Left ventricle myocardium inferior (tissue), 1 donor: ENCODE results near the gene NT5C. TPM values are rescaled to one million over a fixed set of nuclear protein-coding genes. Genes with fewer than 3 reads are reported as not detected.

ENCODE experiments used
- DNase-seq: peaks from one replicate; pipeline ENCODE4 v3.0.0-alpha.2; 2020
- H3K27ac ChIP-seq: fragments of 200-600 bp; replicated peaks from 2 replicates; pipeline ENCODE4 v1.8.0; 2021
- H3K27me3 ChIP-seq: fragments of 200-600 bp; 2 replicates; pipeline ENCODE4 v1.8.0; 2021; ENCODE audit warnings: low read depth
- H3K36me3 ChIP-seq: fragments of 200-600 bp; 2 replicates; pipeline ENCODE4 v1.8.0; 2021
- H3K4me1 ChIP-seq: fragments of 200-600 bp; 2 replicates; pipeline ENCODE4 v1.8.0; 2021
- H3K4me3 ChIP-seq: fragments of 200-600 bp; 2 replicates; pipeline ENCODE4 v1.8.0; 2021; ENCODE audit warnings: mild to moderate bottlenecking, moderate library complexity
- H3K9me3 ChIP-seq: fragments of 200-600 bp; replicated peaks from 2 replicates; pipeline ENCODE4 v1.8.0; 2021
- CTCF ChIP-seq: fragments of 200-600 bp; IDR thresholded peaks from 2 replicates; pipeline ENCODE4 v1.8.0; 2021; ENCODE audit warnings: antibody characterized with exemption, mild to moderate bottlenecking, borderline replicate concordance
- intact Hi-C: fragments of 100-400 bp; cut with micrococcal nuclease; formaldehyde crosslinking; loops from one replicate; pipeline ENCODE4 v1.11.0; 2022
- long read RNA-seq: library from polyadenylated mRNA; unstranded; transcript quantifications from one replicate; pipeline ENCODE4 v2.0.0, GENCODE V29; 2021
- total RNA-seq: library from RNA; stranded (reverse); fragmentation: NEBNext Ultra II Directional; extraction: Animal tissue kit (Norgen Biotek cat#: 25700); gene quantifications from one replicate; pipeline ENCODE4 v1.2.1, GENCODE V29; 2021
- donor health status: DM: no; HTN: yes; CAD: no; lungs with severe emphysema.

Gene NT5C
- total RNA-seq, result 25.9 TPM
- long read RNA-seq, transcript NT5C-201 (5 exons, 954 nt), result major isoform, 13 of 47 reads
- long read RNA-seq, partial matches to known transcripts, result 1 of 47 reads
- long read RNA-seq, other reads (novel, unspliced or antisense), result 17 of 47 reads

DNA sequence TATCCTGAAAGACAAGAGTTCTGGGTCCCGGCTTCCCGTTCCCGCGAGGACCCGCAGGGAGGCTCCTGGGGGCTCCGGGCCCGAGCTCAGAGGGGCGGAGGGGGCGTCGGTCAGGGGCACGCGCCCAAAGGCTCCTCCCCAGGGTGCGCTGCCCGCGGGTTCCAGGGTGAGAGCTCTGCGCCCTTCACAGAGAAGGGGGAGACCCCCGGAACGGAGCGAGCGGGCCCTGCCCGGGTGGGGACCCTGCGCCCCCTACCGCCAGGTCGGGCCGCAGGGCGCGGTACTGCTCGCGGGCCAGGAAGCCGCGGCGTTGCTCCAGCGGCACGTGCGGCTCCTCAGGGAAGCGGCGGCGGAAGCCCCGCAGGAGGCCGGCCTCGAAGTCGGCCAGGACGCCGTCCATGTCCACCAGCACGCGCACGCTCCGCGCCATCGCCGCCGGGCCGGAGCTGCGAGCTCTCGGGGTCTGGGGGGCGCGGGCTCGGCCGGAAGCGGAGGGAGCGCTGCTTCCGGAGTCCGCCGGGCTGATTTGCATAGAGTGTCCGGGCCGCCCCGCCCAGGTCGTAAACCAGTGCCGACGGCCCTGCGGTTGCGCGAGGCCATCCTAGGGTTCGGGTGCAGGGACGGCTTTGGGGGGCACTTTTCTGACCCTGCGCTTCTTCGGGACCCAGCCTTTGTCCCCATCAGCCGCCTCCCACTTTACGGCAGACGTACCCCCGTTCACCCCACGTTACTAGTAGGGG lies at the start of gene NT5C:
NT5C (minus strand) TSS at position 465 of the 740 bp plus-strand sequence; CDS start at position 430, 35 bp downstream.
- Histone ChIP-seq H3K4me3 (peak within 1 kb of the TSS; percentile 81), H3K9me3 (no peaks in the 10 kb centered on the region), H3K27ac (peak within 1 kb of the TSS; percentile 92), H3K27me3 (no peaks in the 10 kb centered on the region), H3K4me1 (peaks cover 23% of the 10 kb centered on the region), H3K36me3 (peaks cover 9% of the 10 kb centered on the region)
- intact Hi-C loops, result no loop called here
- peak; percentile 85 for DNase-seq
- peak; percentile 80 for TF ChIP-seq CTCF

DNA sequence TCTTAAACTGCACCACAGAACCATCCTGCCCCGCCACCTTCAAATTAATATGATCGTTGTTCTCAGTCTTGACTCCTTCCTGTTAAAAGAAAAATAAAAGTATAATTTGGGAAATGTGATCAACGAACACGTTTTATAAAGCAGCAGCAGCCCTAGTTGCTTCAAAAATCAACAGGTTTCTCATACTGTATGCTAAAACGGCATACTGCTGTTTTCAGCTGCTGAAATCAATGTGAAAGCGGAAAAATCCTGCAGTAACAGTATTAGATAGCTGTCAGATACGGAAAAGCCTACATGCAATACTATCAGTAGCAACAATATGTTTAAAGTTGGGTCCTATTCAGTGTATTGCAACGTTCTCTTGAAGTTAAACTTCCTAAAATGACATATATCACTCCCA lies 49.6 kb upstream of the NT5C start:
- intact Hi-C loops, result no loop called here

GRCh38 chr17:75178453-75178852 lies 46.9 kb upstream of the NT5C start:
- no peak for TF ChIP-seq CTCF
- Histone ChIP-seq H3K9me3 (no peaks in the 10 kb centered on the region), H3K36me3 (peaks cover 70% of the 10 kb centered on the region), H3K4me1 (peaks cover 50% of the 10 kb centered on the region), H3K4me3 (no peak overlapping the region), H3K27me3 (no peaks in the 10 kb centered on the region), H3K27ac (no peak overlapping the region)
- DNase-seq, result peak; percentile 1
- intact Hi-C loops, result no loop called here

More for the DNA sequence above, 49.6 kb upstream of the NT5C start:
- peaks cover 43% of the 10 kb centered on the region for H3K36me3 ChIP-seq
- no peaks in the 10 kb centered on the region for H3K9me3 ChIP-seq
- peak overlapping the region; percentile 99 for H3K4me3 ChIP-seq
- DNase-seq, result no peak
- H3K27me3 ChIP-seq, result no peaks in the 10 kb centered on the region
- peak overlapping the region; percentile 100 for H3K27ac ChIP-seq
- no peak for TF ChIP-seq CTCF
- H3K4me1 ChIP-seq, result peaks cover 45% of the 10 kb centered on the region

DNA sequence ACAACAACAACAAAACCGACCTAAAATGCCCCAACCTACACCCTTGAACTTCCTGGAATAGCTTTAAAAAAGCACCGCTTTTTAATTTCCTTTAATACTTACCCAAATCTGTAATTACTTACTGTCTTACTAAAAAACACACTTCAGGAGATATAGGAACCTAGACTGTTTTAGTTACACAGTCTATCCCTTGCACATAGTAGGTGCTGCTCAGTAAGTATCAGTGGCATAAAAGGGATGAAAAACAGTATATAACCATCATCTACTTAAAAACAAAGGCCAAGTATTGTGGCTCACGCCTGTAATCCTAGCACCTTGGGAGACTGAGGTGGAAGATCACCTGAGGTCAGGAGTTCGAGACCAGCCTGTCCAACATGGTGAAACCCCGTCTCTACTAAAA lies 45.1 kb upstream of the NT5C start:
- H3K4me3 ChIP-seq, result no peak overlapping the region

DNA sequence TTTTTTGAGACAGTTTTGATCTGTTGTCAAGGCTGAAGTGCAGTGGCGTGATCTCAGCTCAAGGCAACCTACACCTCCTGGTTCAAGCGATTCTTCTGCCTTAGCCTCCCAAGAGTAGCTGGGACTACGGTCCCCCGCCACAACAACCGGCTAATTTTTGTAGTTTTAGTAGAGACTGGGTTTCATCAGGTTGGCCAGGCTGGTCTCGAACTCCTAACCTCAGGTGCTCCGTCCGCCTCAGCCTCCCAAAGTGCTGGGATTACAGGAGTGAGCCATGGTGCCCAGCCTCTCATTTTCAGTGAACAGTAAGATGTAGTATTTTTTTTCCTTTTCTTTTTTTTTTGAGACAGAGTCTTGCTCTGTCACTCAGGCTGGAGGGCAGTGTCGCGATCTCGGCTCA lies 43.5 kb upstream of the NT5C start:
- Histone ChIP-seq H3K9me3 (no peaks in the 10 kb centered on the region), H3K27me3 (no peaks in the 10 kb centered on the region), H3K4me3 (no peak overlapping the region), H3K36me3 (peaks cover 93% of the 10 kb centered on the region), H3K27ac (no peak overlapping the region), H3K4me1 (peaks cover 42% of the 10 kb centered on the region)
- DNase-seq, result no peak
- intact Hi-C loops, result loop anchor here (5.0 kb wide), 1 partner anchor 63 kb away; no protein-coding TSS in a partner anchor
- no peak for TF ChIP-seq CTCF

More for the DNA sequence above, 45.1 kb upstream of the NT5C start:
- Histone ChIP-seq H3K4me1 (peaks cover 47% of the 10 kb centered on the region), H3K36me3 (peaks cover 87% of the 10 kb centered on the region), H3K27ac (no peak overlapping the region), H3K9me3 (no peaks in the 10 kb centered on the region), H3K27me3 (no peaks in the 10 kb centered on the region)
- intact Hi-C loops, result no loop called here
- no peak for DNase-seq
- no peak for TF ChIP-seq CTCF
